HepG2 (cell line): ENCODE measurements around the gene HDAC10. TPM values are rescaled to one million over a fixed set of nuclear protein-coding genes. Genes with fewer than 3 reads are reported as not detected.

Source experiments
- ELK4 ChIP-seq: sonication (generic); formaldehyde crosslinking; IDR thresholded peaks from 2 replicates; pipeline ENCODE4 v1.9.0; 2021; ENCODE audit warnings: missing genetic modification reagents, borderline replicate concordance
- GATAD1 ChIP-seq: IDR thresholded peaks from 2 replicates; pipeline ENCODE4 v1.6.1; 2016; ENCODE audit warnings: missing genetic modification reagents, missing compliant biosample characterization
- HMGXB4 ChIP-seq, 2 experiments: sonication (generic) in 1 of 2; formaldehyde crosslinking in 1 of 2; IDR thresholded peaks; 2 replicates each; pipeline versions ENCODE4 v1.4.0 to v1.6.1; 2018 to 2020; ENCODE audit warnings: missing genetic modification reagents in 2 of 2, borderline replicate concordance in 1 of 2, low read depth in 1 of 2, mild to moderate bottlenecking in 1 of 2, missing biosample characterization in 1 of 2
- ISX ChIP-seq: sonication (generic); formaldehyde crosslinking; conservative IDR thresholded peaks from 2 replicates; pipeline ENCODE4 v1.5.0; 2020; ENCODE audit warnings: missing genetic modification reagents
- JDP2 ChIP-seq: sonication (generic); formaldehyde crosslinking; IDR thresholded peaks from 2 replicates; pipeline ENCODE4 v1.8.1; 2022; ENCODE audit warnings: missing genetic modification reagents, borderline replicate concordance
- MTF2 ChIP-seq: sonication (generic); formaldehyde crosslinking; IDR thresholded peaks from 2 replicates; pipeline ENCODE4 v1.5.0; 2020; ENCODE audit warnings: missing genetic modification reagents, borderline replicate concordance
- NR3C1 ChIP-seq: sonication (generic); formaldehyde crosslinking; IDR thresholded peaks from 2 replicates; pipeline ENCODE4 v1.4.0; 2020; ENCODE audit warnings: missing genetic modification reagents
- PAF1 ChIP-seq: IDR thresholded peaks from 2 replicates; pipeline ENCODE4 v1.6.1; 2016; ENCODE audit warnings: missing genetic modification reagents, missing compliant biosample characterization
- SMARCC2 ChIP-seq: fragments of 450-650 bp; IDR thresholded peaks from 2 replicates; pipeline ENCODE4 v1.6.1; 2017; ENCODE audit warnings: antibody characterized with exemption, mild to moderate bottlenecking
- SNAPC2 ChIP-seq: sonication (generic); formaldehyde crosslinking; IDR thresholded peaks from 2 replicates; pipeline ENCODE4 v1.8.1; 2022; ENCODE audit warnings: mild to moderate bottlenecking, missing genetic modification reagents
- TRIM24 ChIP-seq: sonication (generic); formaldehyde crosslinking; IDR thresholded peaks from 2 replicates; pipeline ENCODE4 v1.8.0; 2022; ENCODE audit warnings: mild to moderate bottlenecking, missing genetic modification reagents
- ZFP37 ChIP-seq: sonication (generic); formaldehyde crosslinking; IDR thresholded peaks from 2 replicates; pipeline ENCODE4 v1.4.0; 2020; ENCODE audit warnings: missing genetic modification reagents, borderline replicate concordance
- ZFP82 ChIP-seq: sonication (generic); formaldehyde crosslinking; IDR thresholded peaks from 2 replicates; pipeline ENCODE4 v1.5.1; 2020; ENCODE audit warnings: mild to moderate bottlenecking, missing genetic modification reagents, borderline replicate concordance
- ZFP91 ChIP-seq: sonication (generic); formaldehyde crosslinking; IDR thresholded peaks from 2 replicates; pipeline ENCODE4 v1.9.0; 2022; ENCODE audit warnings: missing genetic modification reagents, mild to moderate bottlenecking, borderline replicate concordance
- ZNF333 ChIP-seq: sonication (generic); formaldehyde crosslinking; IDR thresholded peaks from 2 replicates; pipeline ENCODE4 v1.4.0; 2020; ENCODE audit warnings: mild to moderate bottlenecking, missing genetic modification reagents, borderline replicate concordance
- ZNF484 ChIP-seq: sonication (generic); formaldehyde crosslinking; IDR thresholded peaks from 2 replicates; pipeline ENCODE4 v1.5.1; 2020; ENCODE audit warnings: mild to moderate bottlenecking, low read depth, missing genetic modification reagents, borderline replicate concordance
- ZNF572 ChIP-seq: sonication (generic); formaldehyde crosslinking; IDR thresholded peaks from 2 replicates; pipeline ENCODE4 v1.5.1; 2020; ENCODE audit warnings: mild to moderate bottlenecking, missing genetic modification reagents
- ZNF782 ChIP-seq: sonication (generic); formaldehyde crosslinking; IDR thresholded peaks from 2 replicates; pipeline ENCODE4 v1.4.0; 2020; ENCODE audit warnings: missing genetic modification reagents, mild to moderate bottlenecking, borderline replicate concordance
- polyA plus RNA-seq, 8 experiments: library from polyadenylated mRNA; depleted of rRNA in 3 of 8; stranded (reverse) in 7 of 8; unstranded in 1 of 8; fragments of >200 nt; fragmentation: Illumina TruSeq in 4 of 8; extraction: Trizol in 4 of 8; gene quantifications; 2 replicates each; pipeline versions ENCODE4 v1.2.1 to v1.2.3, GENCODE V29; 2011 to 2016; ENCODE audit warnings: low read depth in 4 of 8, missing spikeins in 1 of 8, mixed read lengths in 1 of 8; ENCODE audit not compliant: insufficient read depth in 1 of 8
- total RNA-seq, 5 experiments: library from RNA; depleted of rRNA; stranded (reverse); fragments of >200 nt; fragmentation: Illumina TruSeq; extraction: Trizol; gene quantifications; 2 replicates each; pipeline ENCODE4 v1.2.3, GENCODE V29; 2016; ENCODE audit warnings: low read depth in 1 of 5
- TF ChIP-seq, protein P1 (sequence below): sonication (generic); formaldehyde crosslinking; IDR thresholded peaks from 2 replicates; pipeline ENCODE4 v1.5.1; 2020; ENCODE audit warnings: missing genetic modification reagents, mild to moderate bottlenecking, borderline replicate concordance
- TF ChIP-seq, protein P2 (sequence below): sonication (generic); formaldehyde crosslinking; IDR thresholded peaks from 2 replicates; pipeline ENCODE4 v1.4.0; 2020; ENCODE audit warnings: missing genetic modification reagents

The HDAC10 gene
- total and polyA plus RNA-seq, 2 of the 13 experiments (the other 11 are each of a cell fraction or from before 2014, with no cell fraction given), result 13.9 to 14.9 TPM

- TF ChIP-seq ISX (CRISPR knock-in tag) (0 out of 2 replicates have a peak, but pooled peaks have one; percentile 48), ZFP91 (CRISPR knock-in tag) (peak; percentile 42; the same call in 1 of the 2 replicates), ZNF484 (CRISPR knock-in tag) (no peak), PAF1 (CRISPR knock-in tag) (no peak), SNAPC2 (CRISPR knock-in tag) (no peak), ZNF782 (CRISPR knock-in tag) (no peak; the same call in 1 of the 2 replicates), ZFP37 (CRISPR knock-in tag) (no peak), ELK4 (no peak), SMARCC2 (no peak), JDP2 (CRISPR knock-in tag) (no peak), NR3C1 (CRISPR knock-in tag) (no peak), GATAD1 (CRISPR knock-in tag) (no peak; the same call in 1 of the 2 replicates), ZNF572 (CRISPR knock-in tag) (no peak), ZFP82 (CRISPR knock-in tag) (no peak), MTF2 (CRISPR knock-in tag) (no peak), ZNF333 (CRISPR knock-in tag) (no peak), HMGXB4 (CRISPR knock-in tag; IDR thresholded peaks at IDR 0.05; ENCODE audit: borderline replicate concordance in 1 of 2, low read depth in 1 of 2) (0 out of 4 replicates have a peak, but pooled peaks of 1 of the 2 experiments have one; percentile 23), TRIM24 (CRISPR knock-in tag) (no peak)
- TF ChIP-seq, protein P1, sequence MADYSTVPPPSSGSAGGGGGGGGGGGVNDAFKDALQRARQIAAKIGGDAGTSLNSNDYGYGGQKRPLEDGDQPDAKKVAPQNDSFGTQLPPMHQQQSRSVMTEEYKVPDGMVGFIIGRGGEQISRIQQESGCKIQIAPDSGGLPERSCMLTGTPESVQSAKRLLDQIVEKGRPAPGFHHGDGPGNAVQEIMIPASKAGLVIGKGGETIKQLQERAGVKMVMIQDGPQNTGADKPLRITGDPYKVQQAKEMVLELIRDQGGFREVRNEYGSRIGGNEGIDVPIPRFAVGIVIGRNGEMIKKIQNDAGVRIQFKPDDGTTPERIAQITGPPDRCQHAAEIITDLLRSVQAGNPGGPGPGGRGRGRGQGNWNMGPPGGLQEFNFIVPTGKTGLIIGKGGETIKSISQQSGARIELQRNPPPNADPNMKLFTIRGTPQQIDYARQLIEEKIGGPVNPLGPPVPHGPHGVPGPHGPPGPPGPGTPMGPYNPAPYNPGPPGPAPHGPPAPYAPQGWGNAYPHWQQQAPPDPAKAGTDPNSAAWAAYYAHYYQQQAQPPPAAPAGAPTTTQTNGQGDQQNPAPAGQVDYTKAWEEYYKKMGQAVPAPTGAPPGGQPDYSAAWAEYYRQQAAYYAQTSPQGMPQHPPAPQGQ (CRISPR knock-in tag), result no peak
- TF ChIP-seq, protein P2, sequence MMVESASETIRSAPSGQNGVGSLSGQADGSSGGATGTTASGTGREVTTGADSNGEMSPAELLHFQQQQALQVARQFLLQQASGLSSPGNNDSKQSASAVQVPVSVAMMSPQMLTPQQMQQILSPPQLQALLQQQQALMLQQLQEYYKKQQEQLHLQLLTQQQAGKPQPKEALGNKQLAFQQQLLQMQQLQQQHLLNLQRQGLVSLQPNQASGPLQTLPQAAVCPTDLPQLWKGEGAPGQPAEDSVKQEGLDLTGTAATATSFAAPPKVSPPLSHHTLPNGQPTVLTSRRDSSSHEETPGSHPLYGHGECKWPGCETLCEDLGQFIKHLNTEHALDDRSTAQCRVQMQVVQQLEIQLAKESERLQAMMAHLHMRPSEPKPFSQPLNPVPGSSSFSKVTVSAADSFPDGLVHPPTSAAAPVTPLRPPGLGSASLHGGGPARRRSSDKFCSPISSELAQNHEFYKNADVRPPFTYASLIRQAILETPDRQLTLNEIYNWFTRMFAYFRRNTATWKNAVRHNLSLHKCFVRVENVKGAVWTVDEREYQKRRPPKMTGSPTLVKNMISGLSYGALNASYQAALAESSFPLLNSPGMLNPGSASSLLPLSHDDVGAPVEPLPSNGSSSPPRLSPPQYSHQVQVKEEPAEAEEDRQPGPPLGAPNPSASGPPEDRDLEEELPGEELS (CRISPR knock-in tag), result no peak
These were observed 9.9 kb upstream of the HDAC10 start (continued) for GRCh38 chr22:50260801-50261614.
